Gastrocnemius medialis (tissue), 4 donors: ENCODE measurements around the gene COX10.

Experiments
- POLR2A ChIP-seq, 2 donors: fragments of 450-650 bp; IDR thresholded peaks; one replicate each; pipeline ENCODE4 v1.6.1; 2017; ENCODE audit warnings: antibody characterized with exemption in 2 of 2, mild to moderate bottlenecking in 2 of 2, moderate library complexity in 2 of 2
- TF ChIP-seq, protein P1 (sequence below), 5 experiments: fragments of 450-650 bp in 3 of 5; fragments of 200-600 bp in 2 of 5; sonication (generic) in 2 of 5; IDR thresholded peaks in 4 of 5; conservative IDR thresholded peaks in 1 of 5; 1 replicate in 4 of 5; 2 replicates in 1 of 5; pipeline ENCODE4 v1.5.1; 2016 to 2019; ENCODE audit warnings: antibody characterized with exemption in 5 of 5, mild to moderate bottlenecking in 3 of 5, moderate library complexity in 3 of 5

DNA sequence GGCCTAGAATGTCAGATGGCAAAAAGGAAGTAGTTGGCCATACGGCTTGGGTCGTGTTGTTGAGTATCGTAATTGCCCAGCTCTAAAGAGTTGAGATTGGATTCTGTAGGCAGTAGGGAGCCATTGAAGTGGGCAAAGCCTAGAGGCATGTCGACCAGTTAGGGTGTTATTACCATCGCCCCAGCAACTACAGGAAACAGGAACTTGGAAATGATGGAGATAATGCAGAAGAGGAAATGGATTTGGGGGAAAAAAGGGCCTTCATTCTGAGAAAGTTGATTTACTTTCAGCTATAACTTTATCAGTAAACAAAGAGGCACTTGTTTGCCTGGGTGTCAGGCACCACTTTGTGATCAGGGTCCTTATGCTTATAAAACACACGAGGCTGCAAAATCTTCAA is 52.6 kb downstream of the COX10 start:
- no peak for TF ChIP-seq POLR2A (IDR thresholded peaks at IDR 0.05)
- TF ChIP-seq, protein P1, sequence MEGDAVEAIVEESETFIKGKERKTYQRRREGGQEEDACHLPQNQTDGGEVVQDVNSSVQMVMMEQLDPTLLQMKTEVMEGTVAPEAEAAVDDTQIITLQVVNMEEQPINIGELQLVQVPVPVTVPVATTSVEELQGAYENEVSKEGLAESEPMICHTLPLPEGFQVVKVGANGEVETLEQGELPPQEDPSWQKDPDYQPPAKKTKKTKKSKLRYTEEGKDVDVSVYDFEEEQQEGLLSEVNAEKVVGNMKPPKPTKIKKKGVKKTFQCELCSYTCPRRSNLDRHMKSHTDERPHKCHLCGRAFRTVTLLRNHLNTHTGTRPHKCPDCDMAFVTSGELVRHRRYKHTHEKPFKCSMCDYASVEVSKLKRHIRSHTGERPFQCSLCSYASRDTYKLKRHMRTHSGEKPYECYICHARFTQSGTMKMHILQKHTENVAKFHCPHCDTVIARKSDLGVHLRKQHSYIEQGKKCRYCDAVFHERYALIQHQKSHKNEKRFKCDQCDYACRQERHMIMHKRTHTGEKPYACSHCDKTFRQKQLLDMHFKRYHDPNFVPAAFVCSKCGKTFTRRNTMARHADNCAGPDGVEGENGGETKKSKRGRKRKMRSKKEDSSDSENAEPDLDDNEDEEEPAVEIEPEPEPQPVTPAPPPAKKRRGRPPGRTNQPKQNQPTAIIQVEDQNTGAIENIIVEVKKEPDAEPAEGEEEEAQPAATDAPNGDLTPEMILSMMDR (IDR thresholded peaks at IDR 0.05 in 4 of 5, conservative IDR thresholded peaks at IDR 0.05 in 1 of 5), result no peak
